Measurements from ENCODE around the gene RACK1. TPM values are rescaled to one million over a fixed set of nuclear protein-coding genes. Genes with fewer than 3 reads are reported as not detected.

Gene RACK1
- total RNA-seq, 3 donors from 2014 or later, result 2,096 to 2,842 (median 2,553) TPM

DNA sequence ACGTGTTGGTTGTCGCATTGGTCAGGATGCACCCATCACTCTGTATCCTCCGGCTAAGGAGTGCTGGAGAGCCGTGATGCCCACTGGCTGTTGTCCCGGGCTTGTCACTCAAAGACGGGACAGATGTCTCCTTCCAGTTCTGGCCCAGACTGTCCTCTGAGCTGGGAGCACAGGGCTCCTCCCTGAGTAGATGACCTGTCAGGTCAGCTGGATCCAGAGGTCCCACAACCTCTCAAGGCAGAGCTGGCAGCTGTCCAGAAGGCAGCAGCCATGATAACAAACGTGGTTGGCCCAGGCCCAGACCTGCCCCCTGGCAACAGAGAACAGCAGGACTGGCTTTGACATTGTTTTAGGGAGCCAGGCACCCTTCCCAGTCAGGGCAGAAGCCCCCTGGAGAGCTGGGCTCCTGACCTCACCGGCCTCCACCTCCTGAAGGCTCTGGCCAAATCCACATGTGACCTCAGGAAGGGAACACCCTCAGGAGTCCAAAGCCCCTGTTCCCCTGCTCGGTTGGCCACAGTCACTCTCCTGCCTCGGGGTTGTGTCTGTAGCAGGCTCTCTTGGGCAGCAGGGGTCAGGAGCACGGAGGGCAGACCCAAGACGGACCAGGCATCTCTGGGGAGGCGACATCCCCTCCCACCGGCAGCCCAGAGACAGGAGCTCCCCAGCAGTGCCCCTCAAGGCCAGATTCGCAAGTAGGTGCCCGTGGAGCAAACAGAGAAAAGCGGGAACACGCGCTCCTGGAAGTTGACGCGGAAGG, 49.0 kb downstream of the RACK1 start:
- Histone ChIP-seq H3K9me3 (no peaks in the 10 kb centered on the region), H3K27me3 (no peaks in the 10 kb centered on the region), H3K27ac (no peak overlapping the region), H3K4me3 (no peak overlapping the region), H3K36me3 (no peaks in the 10 kb centered on the region), H3K4me1 (peaks cover 0 to 7% of the 10 kb centered on the region in 2 donors)
- intact Hi-C loops (cut with DNase I; ENCODE audit: low total_unique reads), result loop anchor here (10.0 kb wide), 1 partner anchor 50 kb away; the partner anchor contains the start of gene RACK1
- DNase-seq (ENCODE audit: low spot score in 2 of 2), result no peak
- TF ChIP-seq CTCF (IDR thresholded peaks at IDR 0.05), result no peak
- no peak for TF ChIP-seq POLR2AphosphoS5 (IDR thresholded peaks at IDR 0.05)
- no peak for TF ChIP-seq POLR2A (IDR thresholded peaks at IDR 0.05)

- H3K9me3 ChIP-seq, result no peaks in the 10 kb centered on the region
- peaks cover 0 to 7% of the 10 kb centered on the region in 2 donors for H3K4me1 ChIP-seq
- no peaks in the 10 kb centered on the region for H3K27me3 ChIP-seq
- no peak for DNase-seq (ENCODE audit: low spot score in 2 of 2)
- peak overlapping the region in 1 of 2 donors; percentile 4 for H3K27ac ChIP-seq
- intact Hi-C loops (cut with DNase I; ENCODE audit: low total_unique reads), result loop anchor here (10.0 kb wide), 1 partner anchor 51 kb away; the partner anchor contains the start of gene RACK1
- no peak overlapping the region for H3K4me3 ChIP-seq
- TF ChIP-seq POLR2AphosphoS5 (IDR thresholded peaks at IDR 0.05) (no peak), CTCF (IDR thresholded peaks at IDR 0.05) (no peak), POLR2A (IDR thresholded peaks at IDR 0.05) (no peak)
- H3K36me3 ChIP-seq, result no peaks in the 10 kb centered on the region
Measured at GRCh38 chr5:181193656-181194055, 50.0 kb downstream of the RACK1 start.

GRCh38 chr5:181192337-181193046, 51.2 kb downstream of the RACK1 start:
- Histone ChIP-seq H3K27ac (peak overlapping the region; percentile 94), H3K9me3 (no peaks in the 10 kb centered on the region), H3K27me3 (no peaks in the 10 kb centered on the region), H3K4me1 (peaks cover 0 to 7% of the 10 kb centered on the region in 2 donors), H3K4me3 (peak overlapping the region; percentile 73 to 93 (median 86)), H3K36me3 (no peaks in the 10 kb centered on the region)
- intact Hi-C loops (cut with DNase I; ENCODE audit: low total_unique reads), result loop anchor here (10.0 kb wide), 1 partner anchor 52 kb away; the partner anchor contains the start of gene RACK1
- no peak for TF ChIP-seq POLR2AphosphoS5 (IDR thresholded peaks at IDR 0.05)
- no peak for TF ChIP-seq POLR2A (IDR thresholded peaks at IDR 0.05)
- no peak for TF ChIP-seq CTCF (IDR thresholded peaks at IDR 0.05)
- no peak for DNase-seq (ENCODE audit: low spot score in 2 of 2)

DNA sequence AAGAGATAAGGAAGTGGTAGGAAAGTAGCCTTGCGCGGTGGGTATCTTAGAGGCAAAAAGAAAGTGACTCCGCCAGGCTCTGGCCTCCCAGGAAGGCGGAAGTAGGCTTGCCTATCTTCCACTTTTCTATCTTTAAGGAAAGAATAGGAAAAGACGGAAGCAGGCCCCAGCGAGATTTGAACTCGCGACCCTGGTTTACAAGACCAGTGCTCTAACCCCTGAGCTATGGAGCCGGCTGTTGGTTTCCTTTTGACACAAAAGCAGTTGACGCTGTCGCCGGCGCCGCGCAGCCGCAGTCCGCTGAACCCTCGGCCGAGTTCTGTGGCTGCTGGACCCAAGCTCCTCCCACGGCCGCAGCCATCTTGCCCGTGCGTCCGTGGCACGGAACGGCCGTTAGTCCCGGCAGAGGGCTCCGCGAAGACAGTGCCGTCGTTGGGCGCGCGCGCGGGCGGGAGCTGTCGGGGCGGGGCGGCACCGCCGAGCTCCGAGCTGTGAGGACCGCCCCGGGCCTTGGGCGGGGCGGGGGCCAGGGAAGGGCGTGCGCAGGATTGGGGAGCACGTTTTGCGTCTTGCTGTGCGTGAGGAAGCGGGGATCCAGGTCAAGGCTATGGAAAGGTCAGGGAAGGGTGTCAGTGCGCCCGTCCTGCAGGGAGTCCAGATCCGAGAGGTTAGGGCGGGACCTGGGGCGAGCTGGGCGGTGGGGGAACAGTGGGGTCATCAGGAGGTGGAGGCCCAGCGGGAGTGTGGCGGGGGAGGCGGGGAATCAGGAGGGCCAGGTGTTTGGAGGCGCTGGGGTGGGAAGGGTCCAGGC, 52.0 kb downstream of the RACK1 start:
- TF ChIP-seq POLR2AphosphoS5 (IDR thresholded peaks at IDR 0.05), result peak; percentile 37 to 85 (median 83)
- peak; percentile 50 for TF ChIP-seq POLR2A (IDR thresholded peaks at IDR 0.05)
- TF ChIP-seq CTCF (IDR thresholded peaks at IDR 0.05), result no peak
- H3K4me1 ChIP-seq, result peaks cover 0 to 7% of the 10 kb centered on the region in 2 donors
- H3K27me3 ChIP-seq, result no peaks in the 10 kb centered on the region
- peak overlapping the region; percentile 94 for H3K27ac ChIP-seq
- no peaks in the 10 kb centered on the region for H3K9me3 ChIP-seq
- peak; percentile 96 for DNase-seq (ENCODE audit: low spot score in 2 of 2)
- H3K36me3 ChIP-seq, result no peaks in the 10 kb centered on the region
- peak overlapping the region; percentile 73 to 93 (median 86) for H3K4me3 ChIP-seq
- intact Hi-C loops (cut with DNase I; ENCODE audit: low total_unique reads), result loop anchor here (10.0 kb wide), 1 partner anchor 53 kb away; the partner anchor contains the start of gene RACK1
